T-helper 1 cell (primary cell): ENCODE data around the gene STAP2.
"Not testable (repeated sequence)": the region's sequence is repeated elsewhere in the genome, so short reads cannot be mapped to it uniquely, and the experiment has no call there.

Experiments
- DNase-seq, 5 donors: peaks; one replicate each; pipeline ENCODE4 v3.0.0-alpha.2; 2012 to 2020

STAP2 gene

DNA sequence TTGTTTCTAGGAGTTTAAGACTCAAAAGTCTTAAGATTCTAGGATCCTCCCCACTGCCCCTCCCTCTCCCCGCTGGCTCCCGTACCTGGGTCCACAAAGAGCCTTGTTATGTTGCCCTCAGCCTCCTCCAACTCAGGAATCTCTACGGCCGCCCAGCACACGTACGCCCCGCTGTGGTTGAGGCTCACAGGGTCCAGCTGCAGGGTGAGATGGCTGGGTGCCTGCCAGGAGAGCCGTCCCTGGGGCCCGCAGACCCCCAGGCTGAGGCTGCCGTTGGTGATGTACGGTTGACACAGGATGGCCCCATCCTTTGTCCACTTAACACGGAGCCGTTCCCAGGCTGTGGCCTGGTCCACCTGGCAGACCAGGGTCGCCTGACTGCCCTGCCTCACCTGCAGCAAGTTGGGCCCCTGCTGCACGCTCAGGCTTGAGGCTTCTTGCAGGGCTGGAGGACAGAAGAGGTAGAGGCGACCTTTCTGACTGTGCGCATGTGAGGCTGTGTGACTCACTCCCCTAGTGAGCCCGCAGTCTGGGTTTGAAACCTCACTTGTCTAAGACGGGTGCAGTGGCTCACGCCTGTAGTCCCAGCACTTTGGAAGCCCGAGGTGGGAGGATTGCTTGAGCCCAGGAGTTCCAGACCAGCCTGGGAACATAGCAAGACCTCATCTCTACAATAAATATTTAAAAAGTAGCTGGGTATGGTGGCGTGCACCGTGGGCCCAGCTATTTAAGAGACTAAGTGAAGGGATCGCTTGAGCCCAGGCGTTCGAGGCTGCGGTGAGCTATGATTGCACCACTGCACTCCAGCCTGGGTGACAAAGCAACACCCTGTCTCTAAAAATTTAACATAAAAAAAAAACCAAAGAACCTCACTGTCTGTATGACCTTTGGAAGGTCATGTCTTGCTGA is 40.5 kb downstream of the STAP2 start:
- no peak for DNase-seq

DNA sequence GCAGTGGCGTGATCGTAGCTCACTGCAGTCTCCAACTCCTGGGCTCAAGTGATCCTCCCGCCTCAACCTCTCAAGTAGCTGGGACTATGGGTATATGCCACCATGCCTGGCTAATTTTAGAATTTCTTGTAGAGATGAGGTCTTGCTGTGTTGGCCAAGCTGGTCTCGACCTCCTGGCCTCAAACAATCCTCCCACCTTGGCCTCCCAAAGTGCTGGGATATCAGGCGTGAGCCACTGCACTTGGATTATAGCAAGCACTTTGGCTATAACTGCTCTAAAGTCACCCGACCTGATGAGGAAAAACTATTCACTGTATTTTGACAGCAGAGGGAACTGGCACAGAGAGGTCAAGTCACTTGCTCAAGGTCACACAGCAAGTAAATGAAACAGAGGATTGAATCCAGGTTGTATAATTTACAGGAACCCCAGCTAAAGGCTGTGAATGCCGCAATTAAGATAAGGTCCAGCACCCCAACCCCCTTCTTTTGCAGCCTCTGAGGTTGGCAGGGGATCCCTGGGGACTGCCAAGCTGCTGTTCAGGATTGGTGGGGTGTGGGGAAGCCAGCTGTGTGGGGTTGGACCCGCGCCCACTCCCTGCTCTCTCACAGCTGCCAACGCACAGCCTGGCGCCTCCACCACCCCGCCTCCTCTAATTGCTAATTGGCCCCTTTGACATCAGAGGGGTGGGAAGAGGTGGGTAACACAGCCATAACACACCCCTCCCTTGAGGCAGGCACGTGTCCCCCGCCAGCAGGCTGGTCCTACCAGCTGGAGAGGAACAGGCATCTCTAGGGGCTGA is 42.5 kb downstream of the STAP2 start:
- no peak for DNase-seq

DNA sequence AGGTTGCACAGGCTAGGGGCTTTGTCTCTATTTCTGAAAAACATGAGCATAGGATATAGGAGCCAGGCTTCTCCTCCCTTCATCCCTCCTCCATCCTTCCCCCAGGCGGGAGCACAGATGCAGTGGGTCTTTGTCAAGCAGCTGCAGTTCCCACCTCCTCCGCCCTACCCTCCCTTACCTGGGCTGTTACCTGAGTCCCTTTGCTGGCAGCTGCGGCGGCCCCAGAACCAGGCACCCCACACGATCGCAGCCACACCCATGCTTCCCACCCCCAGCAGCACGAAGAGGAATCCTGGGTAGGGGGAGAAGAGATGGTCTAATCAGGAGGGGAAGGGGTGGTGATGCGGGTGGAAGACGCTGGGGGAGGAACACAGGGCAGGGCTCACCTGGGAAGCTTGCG is 44.2 kb downstream of the STAP2 start:
- no peak for DNase-seq

DNA sequence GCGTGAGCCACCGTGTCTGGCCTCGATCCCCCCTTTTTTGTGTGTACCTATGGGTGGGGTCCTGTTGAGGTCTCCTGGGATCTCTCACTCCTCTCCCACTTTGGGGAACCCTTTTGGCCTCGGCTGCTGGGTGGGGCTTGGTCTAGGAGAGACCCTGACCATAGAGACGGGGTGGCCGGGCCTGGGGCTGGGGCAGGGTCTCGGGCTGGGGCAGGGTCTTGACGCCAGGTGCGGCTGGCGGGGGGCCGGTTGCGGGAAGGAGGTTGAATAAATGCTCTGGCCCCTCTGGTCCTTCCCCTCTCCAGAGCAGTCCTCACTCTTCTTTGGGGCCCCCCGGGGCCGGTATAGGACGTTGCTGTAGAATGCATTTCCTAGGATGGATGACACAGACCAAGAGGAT is 46.1 kb downstream of the STAP2 start:
- no peak for DNase-seq

DNA sequence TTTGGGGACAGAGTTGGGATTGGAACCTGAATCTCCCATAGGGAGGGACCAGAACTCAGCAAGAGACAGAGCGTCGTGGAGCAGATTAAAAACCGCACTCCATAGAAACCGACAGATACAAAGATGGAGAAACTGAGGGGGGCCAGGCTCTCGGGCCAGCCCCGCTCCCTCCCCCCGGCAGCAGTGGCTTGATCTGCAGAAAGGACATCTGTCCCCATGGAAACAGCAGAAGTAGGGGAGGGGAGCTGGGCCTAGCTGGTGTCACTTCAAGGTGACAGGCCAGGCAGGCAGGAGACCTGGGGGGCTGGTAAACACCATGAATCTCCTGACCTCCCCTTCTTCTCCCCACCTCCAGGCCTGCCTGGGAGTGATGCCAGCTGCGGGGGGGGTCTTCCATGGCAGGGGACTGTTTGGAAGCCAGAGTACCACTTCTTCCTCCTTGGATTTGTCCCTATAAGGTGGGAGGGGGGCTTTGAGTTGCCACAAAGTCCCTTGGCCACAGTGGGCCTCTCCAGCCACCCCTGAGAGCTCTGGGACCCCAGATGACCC is 47.4 kb downstream of the STAP2 start:
- DNase-seq: no peak

DNA sequence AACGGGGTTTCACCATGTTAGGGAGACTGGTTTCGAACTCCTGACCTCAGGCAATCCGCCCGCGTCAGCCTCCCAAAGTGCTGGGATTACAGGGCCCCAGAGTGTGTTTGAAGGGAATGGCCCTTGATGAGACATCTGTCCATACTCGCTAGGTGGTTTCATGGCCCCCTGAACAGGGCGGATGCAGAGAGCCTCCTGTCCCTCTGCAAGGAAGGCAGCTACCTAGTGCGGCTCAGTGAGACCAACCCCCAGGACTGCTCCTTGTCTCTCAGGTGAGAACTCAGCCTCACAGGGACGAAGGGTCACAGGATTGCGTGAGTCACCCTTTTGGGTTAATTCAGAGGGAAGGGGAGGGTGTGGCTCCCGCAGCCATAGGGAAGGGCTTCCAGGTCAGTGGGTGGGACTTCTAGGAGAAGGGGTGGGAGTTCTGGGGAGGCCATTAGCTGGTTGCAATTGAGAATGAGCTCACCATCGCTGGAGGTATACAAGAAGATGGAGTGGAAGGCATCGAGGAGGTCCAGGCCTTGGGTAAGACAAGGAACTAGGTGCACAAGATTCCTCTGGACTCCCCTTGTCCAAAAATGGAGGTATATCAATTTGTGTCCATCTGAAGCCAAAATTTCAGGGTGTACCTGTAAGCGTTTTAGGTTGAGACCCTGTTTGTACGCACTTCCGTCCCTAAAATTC is 50.4 kb downstream of the STAP2 start:
- no peak for DNase-seq

DNA sequence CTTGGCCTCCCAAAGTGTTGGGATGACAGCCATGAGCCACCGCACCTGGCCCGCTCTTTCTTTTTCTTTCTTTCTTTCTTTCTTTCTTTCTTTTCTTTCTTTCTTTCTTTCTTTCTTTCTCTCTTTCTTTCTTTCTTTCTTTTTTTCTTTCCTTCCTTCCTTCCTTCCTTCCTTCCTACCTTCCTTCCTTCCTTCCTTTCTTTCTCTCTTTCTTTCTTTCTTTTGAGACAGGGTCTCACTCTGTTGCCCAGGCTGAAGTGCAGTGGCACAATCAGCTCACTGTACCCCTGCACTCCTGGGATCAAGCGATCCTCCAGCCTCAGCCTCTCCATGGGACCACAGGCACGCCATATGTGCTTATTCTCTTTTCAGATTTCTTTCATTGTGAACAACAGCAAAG is 52.5 kb downstream of the STAP2 start:
- not testable (repeated sequence) for DNase-seq

DNA sequence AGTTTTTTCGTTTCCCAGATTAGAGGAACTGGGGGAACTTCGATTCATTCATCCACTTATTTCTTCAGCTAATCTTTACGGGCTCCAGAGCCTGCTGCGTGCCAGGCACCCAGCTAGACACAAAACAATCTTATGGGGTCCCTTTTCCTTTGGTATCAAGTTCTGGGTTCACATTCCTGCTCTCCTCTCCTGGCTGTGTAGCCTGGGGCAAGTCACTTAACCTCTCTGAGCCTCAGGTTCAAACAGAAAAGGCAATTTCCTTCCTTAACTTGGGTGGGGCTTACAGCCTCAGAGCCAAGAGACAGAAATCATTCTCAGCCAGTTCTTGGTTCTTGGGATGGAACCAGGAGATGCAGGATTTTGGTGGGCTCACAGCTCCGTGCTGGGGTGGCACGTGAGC is 53.7 kb downstream of the STAP2 start:
- no peak for DNase-seq

DNA sequence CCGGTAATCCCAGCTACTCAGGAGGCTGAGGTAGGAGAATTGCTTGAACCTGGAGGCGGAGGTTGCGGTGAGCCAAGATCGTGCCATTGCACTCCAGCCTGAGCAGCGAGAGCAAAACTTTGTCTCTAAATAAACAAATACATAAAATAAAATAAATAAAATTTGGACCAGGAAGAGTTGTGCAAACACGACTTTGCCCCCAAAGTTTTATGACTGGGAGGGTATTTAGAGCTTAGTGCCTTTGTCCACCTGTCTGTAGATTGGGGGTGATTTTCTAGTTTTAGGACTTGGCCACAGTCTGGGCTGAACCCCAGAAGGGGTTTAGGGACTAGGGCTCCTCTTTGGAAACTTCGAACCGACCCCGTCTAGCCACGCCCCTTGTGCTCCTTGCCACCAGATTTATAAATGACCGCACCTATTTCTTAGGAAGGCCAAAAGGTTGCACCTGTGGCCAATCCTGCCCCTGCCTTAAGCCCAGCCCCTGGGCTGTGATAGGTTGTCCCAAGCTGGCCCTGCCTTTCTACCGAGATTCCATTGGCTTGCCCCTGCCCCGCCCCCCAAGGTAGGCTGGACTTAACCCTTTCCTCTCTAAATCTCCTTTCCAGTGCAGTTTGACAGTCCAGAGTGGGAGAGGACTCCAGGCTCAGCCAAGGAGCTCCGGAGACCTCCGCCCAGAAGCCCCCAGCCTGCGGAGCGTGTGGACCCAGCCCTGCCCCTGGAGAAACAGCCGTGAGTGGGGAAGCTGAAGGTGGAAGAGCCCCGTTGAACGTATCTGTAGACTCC is 54.3 kb downstream of the STAP2 start:
- no peak for DNase-seq

DNA sequence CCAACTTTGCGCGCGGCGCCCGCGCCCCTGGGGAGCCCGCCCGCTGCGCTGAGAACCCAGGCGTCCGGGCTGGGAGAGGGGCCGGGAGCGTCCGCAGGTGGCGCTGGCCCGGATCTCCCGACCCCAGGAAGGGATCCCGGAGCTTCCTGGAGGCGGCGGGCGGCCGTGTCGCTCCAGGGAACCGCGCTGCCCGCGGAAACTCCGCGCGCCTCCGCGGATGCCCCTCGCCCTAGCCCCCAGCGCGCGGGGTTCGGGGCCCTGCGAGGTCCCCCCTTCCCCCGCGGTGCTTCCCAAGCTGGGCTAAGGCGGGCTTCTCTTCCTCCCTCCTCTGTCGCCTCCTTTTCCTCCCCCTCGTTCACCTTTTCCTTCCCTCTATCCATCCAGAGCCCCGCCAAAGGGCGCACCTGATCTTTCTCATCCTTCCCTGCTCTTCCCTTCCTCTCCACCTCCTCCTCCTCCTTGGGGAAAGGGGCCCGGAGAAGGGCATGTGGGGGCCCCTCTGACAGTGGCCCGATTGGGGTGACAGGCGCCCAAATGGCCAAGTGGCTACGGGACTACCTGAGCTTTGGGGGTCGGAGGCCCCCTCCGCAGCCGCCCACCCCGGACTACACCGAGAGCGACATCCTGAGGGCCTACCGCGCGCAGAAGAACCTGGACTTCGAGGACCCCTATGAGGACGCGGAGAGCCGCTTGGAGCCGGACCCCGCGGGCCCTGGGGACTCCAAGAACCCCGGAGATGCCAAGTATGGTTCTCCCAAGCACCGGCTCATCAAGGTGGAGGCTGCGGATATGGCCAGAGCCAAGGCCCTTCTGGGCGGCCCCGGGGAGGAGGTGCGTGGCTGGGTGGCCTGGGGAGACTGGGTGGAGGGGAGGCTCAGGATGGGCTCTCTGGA is 58.9 kb downstream of the STAP2 start:
- DNase-seq: no peak

DNA sequence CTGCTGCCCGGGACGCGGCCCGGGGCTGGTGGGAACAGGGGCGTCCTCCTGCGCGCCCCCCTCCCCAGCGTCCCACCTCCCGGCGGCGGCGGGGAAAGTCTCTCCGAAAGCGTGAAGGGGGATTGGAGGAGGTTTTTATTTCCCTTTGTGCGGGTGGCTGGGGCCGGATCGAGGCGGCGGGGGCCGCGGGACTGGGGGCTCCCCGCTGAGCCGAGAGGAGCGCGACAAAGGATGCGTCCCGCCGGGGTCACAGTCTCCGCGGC is 59.4 kb downstream of the STAP2 start:
- no peak for DNase-seq

DNA sequence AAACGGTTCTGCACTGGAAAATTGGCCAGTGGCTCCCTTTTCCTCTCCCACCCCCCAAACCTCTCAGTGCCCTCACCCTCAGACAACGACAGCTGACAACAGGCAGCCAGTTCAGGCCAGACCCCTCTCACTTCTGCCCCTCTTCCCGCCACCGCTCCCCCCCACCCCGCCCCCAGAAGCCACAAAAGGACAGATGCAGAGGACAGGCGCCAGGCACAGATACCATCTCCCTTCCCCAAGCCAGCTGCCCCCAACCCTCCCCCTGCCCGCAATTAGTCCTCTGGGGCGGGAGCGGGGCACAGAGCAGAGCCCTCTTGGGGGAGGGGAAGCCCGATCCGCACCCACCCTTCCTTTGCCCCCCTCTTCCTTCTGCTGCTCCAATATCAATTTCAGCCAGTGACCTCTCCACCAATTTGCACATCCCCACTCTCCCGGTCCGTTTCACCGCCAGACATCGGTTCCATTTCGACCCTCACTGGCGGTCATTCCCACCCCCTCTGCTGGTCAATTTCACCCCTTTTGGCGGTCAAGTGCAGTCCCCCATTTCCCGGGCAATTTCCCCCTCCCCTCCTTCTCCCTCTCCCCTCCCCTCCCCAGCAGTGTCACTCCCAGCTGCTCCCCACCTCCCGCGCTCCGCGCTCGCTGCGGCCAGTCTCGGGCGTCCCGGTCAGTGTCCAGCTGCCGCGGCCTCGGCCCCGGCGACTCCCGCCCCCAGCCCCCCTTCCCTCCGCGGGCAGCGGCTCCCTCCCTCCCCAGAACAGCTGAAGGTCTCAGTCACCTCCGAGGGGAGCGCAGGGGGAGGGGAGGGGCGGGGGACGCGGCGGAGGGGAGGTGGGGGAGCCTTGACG is 60.0 kb downstream of the STAP2 start, which contains the start of gene SHD:
Gene SHD, plus strand, starts transcription at position 848 of the 848 bp plus-strand sequence. CDS start 798 bp downstream, outside the sequence.
- DNase-seq: no peak

DNA sequence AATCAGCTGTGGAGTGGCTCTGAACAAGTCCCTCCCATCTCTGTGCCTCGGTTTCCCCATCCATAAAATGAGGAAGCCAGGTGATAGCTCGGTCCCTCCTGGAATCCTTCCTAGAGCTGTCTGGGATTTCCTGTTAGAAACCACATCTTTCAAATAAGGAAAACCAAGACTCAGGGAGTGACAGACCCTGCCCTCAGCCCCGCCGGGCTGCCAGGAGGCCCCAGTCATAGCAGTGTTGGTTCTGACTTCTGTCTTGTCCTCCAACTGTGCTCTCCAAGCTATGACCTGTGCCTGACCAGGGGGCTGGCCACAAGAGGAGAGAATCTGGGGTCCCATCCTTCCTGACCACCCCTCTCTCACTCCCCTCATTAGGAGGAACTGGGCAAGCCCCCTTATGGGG is 60.6 kb downstream of the STAP2 start:
- DNase-seq: no peak

DNA sequence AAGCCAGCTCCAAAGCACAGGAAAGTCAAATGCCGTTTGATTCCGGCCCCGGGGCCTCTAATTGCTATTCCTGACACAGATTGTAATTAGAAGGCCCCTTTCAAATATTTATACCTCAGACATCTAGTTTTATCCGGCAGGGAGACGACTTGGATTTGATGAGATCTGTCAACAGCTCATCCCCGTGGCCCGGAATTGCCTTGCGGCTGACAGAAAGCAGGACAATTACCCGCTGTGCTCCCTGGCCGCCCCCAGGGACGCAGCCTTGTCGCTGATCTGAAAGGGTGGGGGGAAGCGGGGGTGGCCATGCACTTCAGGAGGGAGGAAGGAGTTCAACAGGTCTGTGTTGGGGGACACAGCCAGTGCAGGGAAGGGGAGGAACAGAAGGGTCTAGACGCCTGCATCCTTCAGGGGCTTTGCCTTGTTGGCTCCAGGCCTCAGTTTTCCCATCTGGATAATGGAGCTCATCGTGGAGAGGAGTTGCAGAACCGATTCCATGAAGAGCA is 61.4 kb downstream of the STAP2 start:
- no peak for DNase-seq

DNA sequence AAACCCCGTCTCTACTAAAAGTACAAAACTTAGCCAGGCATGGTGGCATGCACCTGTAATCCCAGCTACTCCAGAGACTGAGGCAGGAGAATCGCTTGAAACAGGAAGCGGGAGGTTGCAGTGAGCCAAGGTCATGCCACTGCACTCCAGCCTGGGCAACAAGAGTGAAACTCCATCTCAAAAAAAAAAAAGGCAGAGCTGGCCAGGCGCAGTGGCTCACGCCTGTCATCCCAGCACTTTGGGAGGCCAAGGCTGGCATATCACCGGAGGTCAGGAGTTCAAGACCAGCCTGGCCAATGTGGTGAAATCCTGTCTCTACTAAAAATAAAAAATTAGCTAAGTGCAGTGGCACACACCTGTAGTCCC is 64.3 kb downstream of the STAP2 start:
- not testable (repeated sequence) for DNase-seq
